GM21825 (cell line): ENCODE measurements around the gene STOX1.
A peak's percentile ranks its signal among the peaks of the same experiment; 100 is the strongest.
"Not testable (repeated sequence)": the region's sequence is repeated elsewhere in the genome, so short reads cannot be mapped to it uniquely, and the experiment has no call there.

Experiments
- ATAC-seq: cut with Tn5 transposase; IDR thresholded peaks from one replicate; pipeline ENCODE4 v1.9.1; 2021; ENCODE audit warnings: mild to moderate bottlenecking, moderate library complexity; ENCODE audit not compliant: unreplicated experiment

STOX1 gene

GRCh38 chr10:68826764-68827591 is at the start of gene STOX1:
TSS of gene STOX1 (plus strand) at chr10:68827531. CDS start at chr10:68827624, 93 bp downstream.
- peak; percentile 71 for ATAC-seq

- no peak for ATAC-seq
Measured at GRCh38 chr10:68781613-68782574, 45.4 kb upstream of the STOX1 start.

GRCh38 chr10:68784476-68784875 is 42.9 kb upstream of the STOX1 start:
- ATAC-seq = no peak

- ATAC-seq = no peak
Measured at GRCh38 chr10:68787813-68788212, 39.5 kb upstream of the STOX1 start.

GRCh38 chr10:68790476-68790875 is 36.9 kb upstream of the STOX1 start:
- no peak for ATAC-seq

GRCh38 chr10:68792115-68792514 is 35.2 kb upstream of the STOX1 start:
- no peak for ATAC-seq

GRCh38 chr10:68795886-68796532 is 31.3 kb upstream of the STOX1 start:
- no peak for ATAC-seq

- ATAC-seq = no peak
Measured at GRCh38 chr10:68796605-68797004, 30.7 kb upstream of the STOX1 start.

GRCh38 chr10:68800211-68800610 is 27.1 kb upstream of the STOX1 start:
- ATAC-seq = no peak

GRCh38 chr10:68804692-68805091 is 22.6 kb upstream of the STOX1 start:
- ATAC-seq = no peak

GRCh38 chr10:68810830-68811229 is 16.5 kb upstream of the STOX1 start:
- not testable (repeated sequence) for ATAC-seq

GRCh38 chr10:68811314-68812009 is 15.9 kb upstream of the STOX1 start:
- no peak for ATAC-seq

- no peak for ATAC-seq
Measured at GRCh38 chr10:68812420-68812819, 14.9 kb upstream of the STOX1 start.

- no peak for ATAC-seq
Measured at GRCh38 chr10:68813559-68813958, 13.8 kb upstream of the STOX1 start.

GRCh38 chr10:68816796-68817412 is 10.4 kb upstream of the STOX1 start:
- no peak for ATAC-seq

GRCh38 chr10:68820359-68820758 is 7.0 kb upstream of the STOX1 start:
- ATAC-seq = not testable (repeated sequence)

- ATAC-seq = not testable (repeated sequence)
Measured at GRCh38 chr10:68822626-68823025, 4.7 kb upstream of the STOX1 start.

GRCh38 chr10:68827592-68827959 is 245 bp downstream of the STOX1 start:
- ATAC-seq = peak; percentile 35

- ATAC-seq = not testable (repeated sequence)
Measured at GRCh38 chr10:68828083-68828601, 811 bp downstream of the STOX1 start.

GRCh38 chr10:68828833-68829232 is 1.5 kb downstream of the STOX1 start:
- ATAC-seq = no peak
